Activated CD8-positive, alpha-beta memory T cell treated with anti-CD3 and anti-CD28 coated beads, Interleukin-2, amount 10 ng/mL, durations not matched to agents 7 days and 5 days (primary cell): ENCODE data around the gene ACSL4. TPM values are rescaled to one million over a fixed set of nuclear protein-coding genes. Genes with fewer than 3 reads are reported as not detected.
"Not testable (repeated sequence)": the region's sequence is repeated elsewhere in the genome, so short reads cannot be mapped to it uniquely, and the experiment has no call there.

Source experiments
- ATAC-seq: fragments of 150-1000 bp; cut with Tn5 transposase; one replicate; pipeline ENCODE4 v1.10.0; 2021; ENCODE audit warnings: moderate library complexity
- CTCF ChIA-PET: fragments of 350-600 bp; sonication (Branson Sonifier 250); formaldehyde crosslinking; loops from one replicate; lab custom pipeline; 2021; ENCODE audit warnings: antibody characterized with exemption; lab: Charles Lee
- DNase-seq: peaks from one replicate; pipeline ENCODE4 v3.0.0-alpha.2; 2020
- H3K27ac Mint-ChIP-seq: one replicate; pipeline ENCODE4 v1.8.0; 2021; ENCODE audit warnings: mild to moderate bottlenecking, mixed read lengths
- H3K27me3 Mint-ChIP-seq: one replicate; pipeline ENCODE4 v1.8.0; 2021; ENCODE audit warnings: mixed read lengths
- H3K36me3 Mint-ChIP-seq: one replicate; pipeline ENCODE4 v1.8.0; 2021; ENCODE audit warnings: mild to moderate bottlenecking, mixed read lengths
- H3K4me1 Mint-ChIP-seq: one replicate; pipeline ENCODE4 v1.8.0; 2021; ENCODE audit warnings: mixed read lengths
- H3K4me3 Mint-ChIP-seq: one replicate; pipeline ENCODE4 v1.8.0; 2021; ENCODE audit warnings: mild to moderate bottlenecking, moderate library complexity, mixed read lengths
- H3K9me3 Mint-ChIP-seq: one replicate; pipeline ENCODE4 v1.8.0; 2022; ENCODE audit warnings: low read depth, mixed read lengths
- total RNA-seq, 2 experiments: library from RNA; stranded (reverse); gene quantifications; one replicate each; pipeline ENCODE4 v1.2.3, GENCODE V29; 2021

The ACSL4 gene
- total RNA-seq, 2 experiments from 2014 or later: 68.3 to 95.1 TPM

DNA sequence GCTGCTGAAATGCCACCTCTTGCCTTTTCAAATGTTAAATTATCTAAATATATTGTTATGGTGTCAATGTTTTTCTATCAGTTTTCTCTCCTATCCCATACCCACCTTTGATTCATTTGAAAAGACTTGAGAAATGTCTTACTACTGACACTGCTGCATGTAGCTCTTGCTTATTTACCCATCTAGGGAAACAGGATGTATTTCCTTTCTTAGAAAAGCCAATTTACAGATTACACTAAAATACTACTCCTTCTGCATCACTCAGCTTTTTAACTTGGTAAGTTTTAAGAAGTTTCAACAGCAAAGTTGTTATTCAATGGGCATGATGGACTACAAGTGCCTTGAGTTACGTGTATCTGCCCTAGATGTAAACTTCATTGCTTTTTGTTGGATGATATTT lies 94.9 kb downstream of the ACSL4 start:
- H3K27ac Mint-ChIP-seq: peak overlapping the region; percentile 63

DNA sequence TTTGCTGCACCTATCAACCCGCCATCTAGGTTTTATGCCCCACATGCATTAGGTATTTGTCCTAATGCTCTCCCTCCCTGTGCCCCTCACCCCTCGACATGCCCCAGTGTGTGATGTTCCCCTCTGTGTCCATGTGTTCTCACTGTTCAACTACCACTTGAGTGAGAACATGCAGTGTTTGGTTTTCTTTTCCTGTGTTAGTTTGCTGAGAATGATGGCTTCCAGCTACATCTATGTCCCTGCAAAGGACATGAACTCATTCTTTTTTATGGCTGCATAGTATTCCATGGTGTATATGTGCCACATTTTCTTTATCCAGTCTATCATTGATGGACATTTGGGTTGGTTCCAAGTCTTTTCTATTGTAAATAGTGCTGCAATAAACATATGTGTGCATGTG lies 95.6 kb downstream of the ACSL4 start:
- not testable (repeated sequence) for H3K27me3 Mint-ChIP-seq, H3K9me3 Mint-ChIP-seq, DNase-seq, H3K27ac Mint-ChIP-seq, ATAC-seq, H3K4me3 Mint-ChIP-seq
- Mint-ChIP-seq H3K4me1 (peaks cover 20% of the 10 kb centered on the region), H3K36me3 (peaks cover 24% of the 10 kb centered on the region)
- CTCF ChIA-PET: interaction anchor here (2.5 kb wide), 1 partner anchor 253 kb away, joined by 7 read pairs; no protein-coding TSS in a partner anchor

More for the DNA sequence above, 94.9 kb downstream of the ACSL4 start:
- Mint-ChIP-seq H3K27me3 (no peaks in the 10 kb centered on the region), H3K4me1 (peaks cover 20% of the 10 kb centered on the region), H3K36me3 (peaks cover 24% of the 10 kb centered on the region), H3K9me3 (no peaks in the 10 kb centered on the region), H3K4me3 (no peak overlapping the region)
- no peak for DNase-seq
- CTCF ChIA-PET: interaction anchor here (1.2 to 2.5 kb wide), 3 partner anchors 75 to 253 kb away, joined by 3 to 7 read pairs (median 5); no protein-coding TSS in a partner anchor
- ATAC-seq: no peak

DNA sequence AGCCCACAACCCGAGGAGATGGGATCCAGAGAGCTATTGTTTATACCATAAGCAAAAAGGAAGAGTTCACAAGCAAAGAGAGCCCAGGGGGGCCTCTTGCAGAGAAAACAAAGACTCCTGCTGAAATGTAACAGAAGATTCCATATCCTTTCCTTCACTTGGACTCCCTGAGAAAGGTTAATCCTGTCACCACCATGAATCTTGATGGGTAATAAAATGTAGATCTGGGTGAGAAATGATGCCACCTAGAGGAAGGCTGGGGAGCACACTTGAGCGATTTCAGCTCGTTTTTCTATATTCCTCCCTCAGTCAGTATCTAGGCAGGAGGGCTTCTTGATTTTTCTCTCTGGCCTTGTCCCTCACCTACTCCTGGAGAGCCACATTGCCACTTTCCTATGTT lies 97.9 kb downstream of the ACSL4 start:
- DNase-seq (no peak), ATAC-seq (no peak)
- H3K36me3 Mint-ChIP-seq: peaks cover 18% of the 10 kb centered on the region
- no peaks in the 10 kb centered on the region for H3K9me3 Mint-ChIP-seq
- H3K4me1 Mint-ChIP-seq: peaks cover 20% of the 10 kb centered on the region
- H3K27me3 Mint-ChIP-seq: no peaks in the 10 kb centered on the region
- CTCF ChIA-PET: interaction anchor here (1.0 to 2.7 kb wide), 4 partner anchors 12 to 256 kb away, joined by 3 to 19 read pairs (median 4); no protein-coding TSS in a partner anchor
- no peak overlapping the region for H3K27ac Mint-ChIP-seq
- no peak overlapping the region for H3K4me3 Mint-ChIP-seq

DNA sequence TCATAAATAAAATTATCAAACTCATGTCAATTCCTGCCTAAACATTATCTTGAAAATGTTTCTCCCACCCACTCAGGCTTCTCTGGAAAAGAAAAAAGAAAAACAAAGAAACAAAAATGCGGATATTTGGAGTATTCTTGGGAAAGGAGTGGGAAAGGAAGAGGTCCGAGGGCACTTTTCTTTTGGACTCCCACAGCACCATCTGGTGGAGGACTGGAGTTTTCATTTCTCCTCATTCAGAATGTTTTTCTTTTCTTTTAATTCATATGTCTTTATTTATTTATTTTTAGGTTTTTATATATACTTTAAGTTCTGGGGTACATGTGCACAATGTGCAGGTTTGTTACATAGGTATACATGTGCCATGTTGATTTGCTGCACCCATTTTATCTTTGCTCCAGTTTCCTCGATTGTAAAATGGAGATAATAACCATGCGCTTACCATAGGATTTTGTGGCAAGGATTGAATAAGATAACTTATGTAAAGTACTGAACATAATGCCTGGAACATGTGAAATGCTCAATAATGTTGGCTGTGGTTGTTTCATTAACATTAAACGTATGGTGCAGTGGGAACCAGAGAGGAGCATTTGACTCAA lies 100.1 kb downstream of the ACSL4 start:
- CTCF ChIA-PET: interaction anchor here (1.0 to 2.7 kb wide), 5 partner anchors 96 to 224 kb away, joined by 3 to 19 read pairs (median 3); partner anchors contain the start of gene NXT2
- DNase-seq: no peak

DNA sequence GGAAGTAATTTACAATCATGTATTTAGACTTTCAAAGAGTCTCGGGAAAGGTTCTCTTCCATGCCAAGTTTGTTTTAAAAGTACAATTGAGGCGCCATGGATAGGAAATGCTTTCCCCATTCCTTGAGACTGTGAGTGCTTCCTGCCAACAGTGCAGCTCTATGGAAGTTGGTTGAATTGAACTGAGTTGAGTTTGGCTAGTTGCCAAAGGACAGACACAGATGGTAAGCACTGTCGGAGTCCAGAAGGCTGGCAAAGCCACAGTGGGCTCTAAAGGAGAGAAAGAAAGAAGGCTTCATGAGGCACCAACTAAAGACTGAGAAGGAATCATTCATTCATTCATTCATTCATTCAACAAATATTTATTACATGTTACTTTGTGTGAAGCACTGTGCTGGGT lies 103.7 kb downstream of the ACSL4 start:
- Mint-ChIP-seq H3K36me3 (peaks cover 5% of the 10 kb centered on the region), H3K27ac (no peak overlapping the region)
- CTCF ChIA-PET: no interaction called here

More for the DNA sequence above, 100.1 kb downstream of the ACSL4 start:
- Mint-ChIP-seq H3K4me3 (no peak overlapping the region), H3K27me3 (no peaks in the 10 kb centered on the region), H3K4me1 (peaks cover 6% of the 10 kb centered on the region), H3K27ac (no peak overlapping the region), H3K9me3 (no peaks in the 10 kb centered on the region), H3K36me3 (peaks cover 8% of the 10 kb centered on the region)
- ATAC-seq: no peak

DNA sequence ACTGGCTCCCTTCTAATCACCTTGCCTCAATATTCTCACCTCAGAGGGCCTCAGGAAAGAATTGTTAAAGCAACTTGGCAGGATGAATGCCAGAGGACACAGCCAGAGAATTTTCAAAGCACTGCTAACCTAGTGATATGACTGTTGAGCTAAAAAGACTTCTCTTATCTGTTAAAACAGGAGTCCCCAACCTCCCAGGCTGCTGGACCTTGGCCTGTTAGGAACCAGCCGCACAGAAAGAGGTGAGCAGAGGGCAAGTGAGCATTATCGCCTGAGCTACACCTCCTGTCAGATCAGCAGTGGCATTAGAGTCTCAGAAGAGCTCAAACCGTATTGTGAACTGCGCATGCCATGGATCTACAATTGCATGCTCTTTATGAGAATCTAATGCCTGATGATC lies 106.4 kb downstream of the ACSL4 start:
- Mint-ChIP-seq H3K9me3 (no peaks in the 10 kb centered on the region), H3K27me3 (no peaks in the 10 kb centered on the region), H3K36me3 (peaks cover 5% of the 10 kb centered on the region), H3K4me3 (no peak overlapping the region), H3K4me1 (peaks cover 4% of the 10 kb centered on the region), H3K27ac (no peak overlapping the region)
- CTCF ChIA-PET: interaction anchor here (0.6 kb wide), 1 partner anchor 1403 kb away, joined by 3 read pairs; no protein-coding TSS in a partner anchor
- ATAC-seq (no peak), DNase-seq (no peak)

More for the DNA sequence above, 103.7 kb downstream of the ACSL4 start:
- Mint-ChIP-seq H3K4me1 (peaks cover 4% of the 10 kb centered on the region), H3K9me3 (no peaks in the 10 kb centered on the region), H3K4me3 (no peak overlapping the region), H3K27me3 (no peaks in the 10 kb centered on the region)
- DNase-seq: no peak
- ATAC-seq: no peak

DNA sequence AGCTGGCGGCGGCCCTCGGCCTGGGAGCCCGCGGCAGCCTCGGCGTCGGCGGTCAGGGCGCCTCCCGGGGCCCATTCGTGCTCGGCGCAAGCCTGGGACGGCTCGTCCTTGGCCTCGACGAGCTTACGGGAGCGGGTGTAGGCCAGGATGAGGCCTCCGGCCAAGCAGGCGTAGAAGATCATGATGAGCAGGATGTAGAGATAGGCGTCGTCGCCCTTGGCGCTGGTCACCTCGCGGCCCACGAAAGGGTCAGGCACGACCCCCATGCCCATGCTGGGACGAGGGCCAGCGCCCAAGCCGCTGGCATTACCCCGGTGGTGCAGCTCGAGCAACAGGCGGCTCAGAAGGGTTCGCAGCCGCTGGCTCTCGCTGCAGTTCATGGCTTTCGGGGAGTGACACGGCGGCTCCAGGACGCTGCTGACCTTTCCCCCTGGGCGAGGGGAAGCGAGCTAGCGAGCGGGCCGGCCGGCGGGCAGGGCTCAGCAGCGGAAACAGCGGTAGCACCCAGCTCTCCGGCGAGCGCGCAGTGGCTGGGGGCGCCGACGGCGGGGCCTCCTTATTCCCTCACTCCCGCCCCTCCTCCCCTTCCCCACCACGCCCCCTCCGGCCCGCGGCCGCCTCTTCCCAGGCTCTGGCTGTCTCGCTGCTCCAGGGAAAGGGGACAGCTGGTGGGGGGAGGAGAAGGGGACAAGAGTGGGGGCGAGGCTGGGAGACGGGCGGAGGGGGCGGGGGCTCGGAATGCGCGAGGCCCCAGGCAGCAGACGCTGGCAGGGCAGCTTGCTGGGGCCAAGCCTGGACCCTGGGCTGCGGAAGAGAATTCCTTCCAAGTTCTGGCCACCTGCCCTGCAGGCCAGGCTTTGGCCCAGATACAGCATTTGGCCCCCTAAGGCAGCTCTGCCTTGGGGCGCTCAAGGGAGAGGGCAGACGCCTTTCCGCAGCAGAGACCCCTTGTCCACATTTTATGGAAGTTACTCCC lies 108.1 kb downstream of the ACSL4 start, which contains the start of gene KCNE5:
Gene KCNE5, minus strand, starts transcription at position 532 of the 976 bp plus-strand sequence. Its CDS starts 152 bp downstream, at position 380.
- H3K27ac Mint-ChIP-seq: no peak within 1 kb of the TSS
- CTCF ChIA-PET: no interaction called here

DNA sequence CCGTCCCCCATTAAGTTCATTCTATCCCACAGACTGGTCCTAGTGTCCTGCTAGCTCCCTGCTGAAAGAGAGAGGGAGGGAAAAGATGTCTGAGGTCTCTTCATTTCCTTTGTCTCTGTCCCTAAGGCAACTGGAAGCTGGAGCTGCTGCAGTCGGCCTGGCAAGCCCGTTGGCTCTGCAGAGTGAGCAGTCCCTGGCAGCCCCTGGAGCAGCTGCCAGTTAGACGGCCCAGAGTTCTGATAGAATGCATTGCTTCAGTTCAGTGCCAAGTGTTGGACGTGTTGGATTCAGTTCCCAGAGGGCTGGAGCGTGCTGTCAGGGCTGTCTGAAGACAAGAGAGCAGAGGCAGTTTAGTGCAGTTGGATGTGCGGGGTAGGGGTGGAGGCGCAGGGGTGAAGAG lies 109.1 kb downstream of the ACSL4 start:
- peaks cover 6% of the 10 kb centered on the region for H3K4me1 Mint-ChIP-seq
- CTCF ChIA-PET: interaction anchor here (1.3 kb wide), 1 partner anchor 8 kb away, joined by 4 read pairs; no protein-coding TSS in a partner anchor
- ATAC-seq (no peak), DNase-seq (no peak)
- peaks cover 5% of the 10 kb centered on the region for H3K36me3 Mint-ChIP-seq
- H3K27ac Mint-ChIP-seq: no peak overlapping the region
- no peaks in the 10 kb centered on the region for H3K27me3 Mint-ChIP-seq
- no peaks in the 10 kb centered on the region for H3K9me3 Mint-ChIP-seq
- H3K4me3 Mint-ChIP-seq: no peak overlapping the region

More for the DNA sequence above, 108.1 kb downstream of the ACSL4 start, which contains the start of gene KCNE5:
- Mint-ChIP-seq H3K4me1 (peaks cover 6% of the 10 kb centered on the region), H3K36me3 (peaks cover 5% of the 10 kb centered on the region), H3K4me3 (no peak within 1 kb of the TSS), H3K27me3 (no peaks in the 10 kb centered on the region), H3K9me3 (no peaks in the 10 kb centered on the region)
- no peak for DNase-seq
- ATAC-seq: no peak

DNA sequence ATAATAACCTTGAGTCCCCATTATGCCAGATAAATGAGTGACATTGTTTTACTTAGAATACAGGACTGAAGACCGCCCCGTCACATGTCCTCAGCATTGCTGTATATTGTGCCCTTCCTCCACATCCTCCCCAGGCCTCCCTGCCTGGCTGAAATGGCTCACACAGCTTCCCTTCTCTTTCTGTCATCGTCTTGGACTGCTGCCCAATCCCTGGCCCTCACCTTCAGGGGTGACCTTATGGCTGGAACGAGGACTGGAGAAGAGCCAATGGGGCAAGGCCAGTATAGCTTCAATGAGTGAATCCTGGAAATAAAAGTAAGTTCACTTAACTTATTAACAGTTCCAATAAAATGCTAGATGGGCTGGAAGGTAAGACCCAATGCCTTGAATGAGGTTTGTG lies 110.8 kb downstream of the ACSL4 start:
- Mint-ChIP-seq H3K9me3 (no peaks in the 10 kb centered on the region), H3K27me3 (no peaks in the 10 kb centered on the region), H3K27ac (no peak overlapping the region), H3K4me3 (no peak overlapping the region), H3K4me1 (peaks cover 2% of the 10 kb centered on the region), H3K36me3 (no peaks in the 10 kb centered on the region)
- DNase-seq: no peak
- ATAC-seq: no peak
- CTCF ChIA-PET: interaction anchor here (1.1 to 1.3 kb wide), 2 partner anchors 13 to 90 kb away, joined by 3 to 4 read pairs; no protein-coding TSS in a partner anchor

DNA sequence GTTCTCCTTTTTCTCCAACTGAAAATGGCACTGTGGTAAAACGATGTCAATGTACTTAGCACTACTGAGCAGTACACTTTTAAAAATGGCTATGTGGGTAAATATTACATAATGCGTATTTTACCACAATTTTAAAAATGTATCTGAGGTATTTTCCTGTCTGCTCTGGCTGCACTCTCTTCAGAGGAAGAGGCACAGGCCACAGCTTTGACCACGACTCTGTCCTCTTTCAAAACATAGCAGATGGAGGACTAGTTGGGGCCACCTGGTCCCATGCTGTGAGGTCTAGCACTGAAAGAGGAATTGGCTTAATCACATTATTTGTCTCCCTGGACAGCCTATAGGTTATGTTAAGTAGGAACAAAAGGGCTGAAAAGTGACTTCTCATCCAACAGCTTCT lies 113.3 kb downstream of the ACSL4 start:
- Mint-ChIP-seq H3K27me3 (no peaks in the 10 kb centered on the region), H3K4me1 (peaks cover 2% of the 10 kb centered on the region), H3K27ac (no peak overlapping the region), H3K9me3 (no peaks in the 10 kb centered on the region), H3K36me3 (no peaks in the 10 kb centered on the region), H3K4me3 (no peak overlapping the region)
- no peak for ATAC-seq
- DNase-seq: no peak
- CTCF ChIA-PET: no interaction called here

DNA sequence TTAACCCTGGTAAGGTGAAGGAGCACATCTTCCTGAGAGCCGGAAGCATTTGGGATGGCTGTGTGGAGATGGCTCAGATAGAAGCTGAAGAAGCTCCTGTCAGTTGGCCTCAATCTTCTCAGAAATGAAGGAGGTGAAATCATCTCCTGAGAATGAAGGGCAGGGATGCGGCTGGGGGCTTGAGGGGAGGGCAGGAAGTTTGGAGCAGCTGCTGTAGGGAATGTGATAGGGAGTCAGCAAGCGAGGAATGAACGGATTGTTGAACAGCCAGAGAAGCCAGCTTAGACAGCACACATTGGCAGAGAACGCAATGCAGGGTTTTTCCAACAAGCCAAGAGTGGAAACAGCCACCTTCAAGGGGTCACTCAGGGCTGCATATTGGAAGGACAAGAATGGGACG lies 118.1 kb downstream of the ACSL4 start:
- Mint-ChIP-seq H3K9me3 (no peaks in the 10 kb centered on the region), H3K4me1 (peaks cover under 1% of the 10 kb centered on the region), H3K27me3 (no peaks in the 10 kb centered on the region), H3K4me3 (no peak overlapping the region), H3K36me3 (no peaks in the 10 kb centered on the region), H3K27ac (no peak overlapping the region)
- DNase-seq (no peak), ATAC-seq (no peak)
- CTCF ChIA-PET: no interaction called here

DNA sequence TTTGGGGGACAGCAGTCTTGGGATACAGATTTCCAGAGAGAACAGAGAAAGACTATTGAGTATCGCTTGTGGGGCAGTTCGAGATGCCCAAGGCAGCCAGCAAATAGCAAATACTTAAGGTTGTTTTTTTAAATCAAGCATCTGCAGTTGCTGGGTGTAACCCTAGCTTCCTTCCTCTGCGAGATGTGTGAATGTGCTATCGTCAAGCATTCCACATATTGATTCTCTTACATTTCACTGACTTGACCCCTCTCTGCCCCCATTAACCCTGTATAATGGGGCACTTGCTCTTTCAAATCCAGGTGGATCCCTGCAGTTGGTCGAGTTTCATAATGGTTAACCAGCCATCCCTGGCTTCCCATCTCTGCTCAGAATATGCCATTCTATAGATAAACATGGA lies 131.6 kb downstream of the ACSL4 start:
- Mint-ChIP-seq H3K27ac (no peak overlapping the region), H3K36me3 (no peaks in the 10 kb centered on the region), H3K4me3 (no peak overlapping the region), H3K4me1 (no peaks in the 10 kb centered on the region), H3K9me3 (no peaks in the 10 kb centered on the region), H3K27me3 (peaks cover 58% of the 10 kb centered on the region)
- CTCF ChIA-PET: no interaction called here
- ATAC-seq (no peak), DNase-seq (no peak)

DNA sequence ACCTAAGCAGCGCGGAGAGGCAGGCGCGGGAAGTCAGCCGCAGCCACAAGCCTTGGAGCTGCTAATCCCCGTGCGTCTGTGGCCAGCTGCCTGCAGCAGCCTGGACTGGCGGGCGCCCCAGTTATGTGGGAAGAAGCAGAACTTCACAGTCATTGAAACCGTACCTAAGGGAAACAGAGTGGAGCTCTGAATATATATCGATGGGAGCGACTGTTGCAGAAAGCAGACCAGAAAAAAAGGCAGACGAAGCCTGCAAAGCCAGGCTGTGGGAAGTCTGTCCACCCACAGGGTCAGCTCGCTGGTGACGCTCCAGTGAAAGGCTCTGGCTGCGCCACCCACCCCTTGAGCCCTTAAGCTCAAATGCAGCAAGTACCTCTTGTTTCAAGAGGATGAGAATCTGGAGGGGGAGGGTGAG lies 132.8 kb downstream of the ACSL4 start:
- CTCF ChIA-PET: no interaction called here
- no peak for ATAC-seq
- H3K9me3 Mint-ChIP-seq: no peaks in the 10 kb centered on the region
- DNase-seq: no peak
- no peaks in the 10 kb centered on the region for H3K4me1 Mint-ChIP-seq
- no peak overlapping the region for H3K27ac Mint-ChIP-seq
- H3K27me3 Mint-ChIP-seq: peaks cover 45% of the 10 kb centered on the region
- no peaks in the 10 kb centered on the region for H3K36me3 Mint-ChIP-seq
- no peak overlapping the region for H3K4me3 Mint-ChIP-seq
